Stomach (tissue), 9 donors: ENCODE data around the gene CDH8. TPM values are rescaled to one million over a fixed set of nuclear protein-coding genes. Genes with fewer than 3 reads are reported as not detected.

Source experiments
- DNase-seq, 2 donors: peaks; one replicate each; pipeline versions ENCODE4 v3.0.0 to v3.0.0-alpha.2; 2013 to 2019
- H3K27ac ChIP-seq, 5 donors: fragments of 200-600 bp in 4 of 5; sonication (generic) in 4 of 5; one replicate each; pipeline ENCODE4 v1.5.1; 2013 to 2019; ENCODE audit warnings: mild to moderate bottlenecking in 1 of 5, moderate library complexity in 1 of 5
- H3K27me3 ChIP-seq, 3 donors: fragments of 200-600 bp; sonication (generic); one replicate each; pipeline ENCODE4 v1.5.1; 2017 to 2019; ENCODE audit warnings: mixed run types in 1 of 3
- H3K36me3 ChIP-seq, 4 donors: fragments of 200-600 bp; sonication (generic); 1 replicate in 3 of 4; 2 replicates in 1 of 4; pipeline ENCODE4 v1.5.1; 2016 to 2019
- H3K4me1 ChIP-seq, 4 donors: fragments of 200-600 bp; sonication (generic); one replicate each; pipeline ENCODE4 v1.5.1; 2016 to 2019
- H3K4me3 ChIP-seq, 4 donors: fragments of 200-600 bp; sonication (generic) in 3 of 4; one replicate each; pipeline ENCODE4 v1.5.1; 2016 to 2019; ENCODE audit warnings: mild to moderate bottlenecking in 1 of 4
- H3K9me3 ChIP-seq, 4 donors: fragments of 200-600 bp; sonication (generic); one replicate each; pipeline ENCODE4 v1.5.1; 2016 to 2019
- CTCF ChIP-seq, 7 experiments: fragments of 450-650 bp in 4 of 7; fragments of 200-600 bp in 3 of 7; sonication (generic) in 3 of 7; IDR thresholded peaks; one replicate each; pipeline ENCODE4 v1.5.1; 2016 to 2019; ENCODE audit warnings: antibody characterized with exemption in 7 of 7, control low read depth in 2 of 7, mild to moderate bottlenecking in 1 of 7
- EP300 ChIP-seq: sonication (generic); formaldehyde crosslinking; IDR thresholded peaks from one replicate; pipeline ENCODE4 v1.6.1; 2017; ENCODE audit warnings: antibody characterized with exemption
- POLR2A ChIP-seq, 4 donors: fragments of 450-650 bp; IDR thresholded peaks; one replicate each; pipeline ENCODE4 v1.6.1; 2016; ENCODE audit warnings: antibody characterized with exemption in 4 of 4, control low read depth in 2 of 4, mild to moderate bottlenecking in 1 of 4, moderate library complexity in 1 of 4
- POLR2AphosphoS5 ChIP-seq, 3 donors: sonication (generic); formaldehyde crosslinking; IDR thresholded peaks; one replicate each; pipeline ENCODE4 v1.6.1; 2016; ENCODE audit warnings: antibody characterized with exemption in 3 of 3
- WGBS, 5 donors: extraction: QIAGEN DNeasy Blood & Tissue Kit in 3 of 5; methylation state at CpG; one replicate each; pipeline versions ENCODE4 v1.1.5 to v1.1.7; 2013 to 2018; 5-methylcytosine and 5-hydroxymethylcytosine counted together
- intact Hi-C: fragments of 100-400 bp; cut with DNase I; formaldehyde crosslinking; loops from one replicate; pipeline ENCODE4 v1.15.1; 2023; ENCODE audit warnings: low total_unique reads
- polyA plus RNA-seq, 3 donors: library from polyadenylated mRNA; stranded (reverse); fragments of 200-250 nt; gene quantifications; one replicate each; pipeline ENCODE4 v1.2.3, GENCODE V29; 2013
- total RNA-seq, 5 donors: library from RNA; depleted of rRNA; stranded (reverse); fragments of >200 nt; gene quantifications; one replicate each; pipeline versions ENCODE4 v1.1.0 to v1.2.3, GENCODE V29; 2014 to 2016
- donor health status: healthy with polysubstance abuse.
- donor health status: Bipolar disorder and iron deficiency.
- donor health status: healthy.

The CDH8 gene
- total and polyA plus RNA-seq, 8 donors, result 0.13 to 6.4 TPM; not detected in 6

- Histone ChIP-seq H3K36me3 (no peaks in the 10 kb centered on the region), H3K27me3 (no peaks in the 10 kb centered on the region), H3K27ac (no peak overlapping the region), H3K4me3 (no peak overlapping the region), H3K9me3 (peaks cover 0 to 12% (median 0%) of the 10 kb centered on the region in 4 donors), H3K4me1 (no peaks in the 10 kb centered on the region)
- intact Hi-C loops, result no loop called here
- no peak for TF ChIP-seq EP300
- no peak for TF ChIP-seq POLR2AphosphoS5 (IDR thresholded peaks at IDR 0.05)
- TF ChIP-seq POLR2A (IDR thresholded peaks at IDR 0.05), result no peak
- no peak for TF ChIP-seq CTCF (IDR thresholded peaks at IDR 0.05)
- DNase-seq, result no peak
- 40 to 53% (median 45%) methylated on average over 5 of the region's 5 CpGs for WGBS, 5 donors
Observed at GRCh38 chr16:61677776-61678175, 358.5 kb downstream of the CDH8 start.

- Histone ChIP-seq H3K36me3 (no peaks in the 10 kb centered on the region), H3K4me3 (no peak overlapping the region), H3K9me3 (peaks cover 0 to 12% (median 0%) of the 10 kb centered on the region in 4 donors), H3K27me3 (no peaks in the 10 kb centered on the region), H3K27ac (no peak overlapping the region), H3K4me1 (no peaks in the 10 kb centered on the region)
- DNase-seq, result no peak
- intact Hi-C loops, result no loop called here
- TF ChIP-seq CTCF (IDR thresholded peaks at IDR 0.05) (no peak), POLR2A (IDR thresholded peaks at IDR 0.05) (no peak), EP300 (no peak), POLR2AphosphoS5 (IDR thresholded peaks at IDR 0.05) (no peak)
- 68 to 89% (median 78%) methylated on average over 2 of the region's 2 CpGs for WGBS, 5 donors
Observed at GRCh38 chr16:61676740-61677139, 359.5 kb downstream of the CDH8 start.

GRCh38 chr16:61671161-61671560 lies 365.1 kb downstream of the CDH8 start:
- no peak for DNase-seq
- no peak overlapping the region for H3K4me3 ChIP-seq
- H3K27me3 ChIP-seq, result no peaks in the 10 kb centered on the region
- H3K4me1 ChIP-seq, result no peaks in the 10 kb centered on the region
- 68 to 76% (median 69%) methylated on average over 3 of the region's 3 CpGs for WGBS, 5 donors
- intact Hi-C loops, result no loop called here
- TF ChIP-seq EP300 (no peak), CTCF (IDR thresholded peaks at IDR 0.05) (no peak), POLR2AphosphoS5 (IDR thresholded peaks at IDR 0.05) (no peak), POLR2A (IDR thresholded peaks at IDR 0.05) (no peak)
- no peaks in the 10 kb centered on the region for H3K36me3 ChIP-seq
- no peak overlapping the region for H3K27ac ChIP-seq
- no peaks in the 10 kb centered on the region for H3K9me3 ChIP-seq

GRCh38 chr16:61665512-61665911 lies 370.7 kb downstream of the CDH8 start:
- TF ChIP-seq CTCF (IDR thresholded peaks at IDR 0.05) (no peak), POLR2AphosphoS5 (IDR thresholded peaks at IDR 0.05) (no peak), POLR2A (IDR thresholded peaks at IDR 0.05) (no peak), EP300 (no peak)
- Histone ChIP-seq H3K36me3 (no peaks in the 10 kb centered on the region), H3K9me3 (peaks cover 0 to 8% (median 2%) of the 10 kb centered on the region in 4 donors), H3K4me1 (no peaks in the 10 kb centered on the region), H3K27me3 (no peaks in the 10 kb centered on the region), H3K27ac (no peak overlapping the region), H3K4me3 (no peak overlapping the region)
- 65 to 92% (median 82%) methylated on average over 1 of the region's 1 CpG for WGBS, 5 donors
- no peak for DNase-seq
- intact Hi-C loops, result no loop called here
